T47D (cell line): ENCODE data around the gene POC1B.
A peak's percentile ranks its signal among the peaks of the same experiment; 100 is the strongest.
"Not testable (repeated sequence)": the region's sequence is repeated elsewhere in the genome, so short reads cannot be mapped to it uniquely, and the experiment has no call there.

Experiments
- DNase-seq, 2 experiments: peaks; one replicate each; pipeline versions ENCODE4 v3.0.0 to v3.0.0-alpha.2; 2011 to 2012; ENCODE audit warnings: low read depth in 1 of 2, low spot score in 1 of 2
- JUND ChIP-seq: IDR thresholded peaks from 2 replicates; pipeline ENCODE4 v1.6.1; 2012; ENCODE audit warnings: low read depth
- in situ Hi-C: cut with HindIII; loops from 2 replicates; pipeline ENCODE4 v1.10.0; 2016; ENCODE audit warnings: low sequenced_read_pairs, low pct_unique_long_range_greater_than_20kb

The POC1B gene

DNA sequence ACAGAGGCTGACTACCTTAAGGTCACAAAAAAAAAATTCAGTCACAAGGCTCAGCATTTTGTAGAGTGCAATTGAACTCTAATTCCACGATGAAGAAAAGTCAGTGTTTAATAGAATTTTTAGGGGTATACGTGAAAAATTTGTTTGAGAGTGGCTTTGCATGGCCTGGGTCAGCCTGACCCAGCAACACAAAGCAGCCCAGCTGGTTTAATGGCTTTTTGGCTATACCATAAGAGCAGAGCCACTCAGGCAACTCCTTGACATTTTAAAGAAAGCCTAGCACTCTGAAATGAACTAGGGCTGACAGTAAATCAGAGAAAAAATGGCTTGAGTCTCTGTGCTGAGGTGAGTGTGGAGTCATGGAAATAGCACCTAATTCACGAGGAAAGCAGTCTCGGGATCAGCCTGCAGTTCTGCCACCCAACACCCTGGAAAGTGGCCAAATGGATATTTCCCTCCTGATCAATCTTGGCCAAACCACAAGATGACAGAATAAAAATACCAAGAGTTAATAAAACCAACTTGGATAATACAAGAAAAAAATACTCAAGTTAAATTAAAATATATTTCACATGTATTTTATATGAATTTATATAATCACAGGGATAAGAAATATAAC lies 60.8 kb downstream of the POC1B start:
- peak; percentile 16 to 96 for DNase-seq
- in situ Hi-C loops, result loop anchor here (25.0 kb wide), 1 partner anchor 428 kb away; no protein-coding TSS in a partner anchor
- TF ChIP-seq JUND, result peak; percentile 65; the same call in 1 of the 2 replicates

- TF ChIP-seq JUND, result no peak
- peak; percentile 28 to 85 for DNase-seq
- in situ Hi-C loops, result loop anchor here (25.0 kb wide), 1 partner anchor 425 kb away; no protein-coding TSS in a partner anchor
Measured at GRCh38 chr12:89461649-89462612, 63.9 kb downstream of the POC1B start.

DNA sequence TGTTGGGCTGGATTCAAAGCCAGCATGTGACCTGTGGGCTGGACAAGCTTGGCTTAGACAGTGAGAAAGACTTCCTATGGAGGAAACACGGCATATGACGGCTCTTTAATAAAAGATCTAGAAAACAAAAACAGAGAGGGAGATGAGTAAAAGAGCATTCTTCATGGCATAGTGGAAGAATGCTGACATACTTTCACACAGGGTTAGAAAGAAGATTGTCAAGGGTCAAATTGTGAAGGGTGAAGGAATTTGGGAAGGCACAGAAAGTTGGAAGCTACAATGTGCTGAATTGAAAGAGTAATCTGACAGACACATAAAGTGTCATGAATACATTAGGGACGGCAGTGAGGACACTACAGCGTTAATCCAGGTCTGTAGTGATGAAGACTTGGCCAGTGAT lies 64.7 kb downstream of the POC1B start:
- no peak for DNase-seq
- in situ Hi-C loops, result loop anchor here (25.0 kb wide), 1 partner anchor 424 kb away; no protein-coding TSS in a partner anchor
- TF ChIP-seq JUND, result no peak

DNA sequence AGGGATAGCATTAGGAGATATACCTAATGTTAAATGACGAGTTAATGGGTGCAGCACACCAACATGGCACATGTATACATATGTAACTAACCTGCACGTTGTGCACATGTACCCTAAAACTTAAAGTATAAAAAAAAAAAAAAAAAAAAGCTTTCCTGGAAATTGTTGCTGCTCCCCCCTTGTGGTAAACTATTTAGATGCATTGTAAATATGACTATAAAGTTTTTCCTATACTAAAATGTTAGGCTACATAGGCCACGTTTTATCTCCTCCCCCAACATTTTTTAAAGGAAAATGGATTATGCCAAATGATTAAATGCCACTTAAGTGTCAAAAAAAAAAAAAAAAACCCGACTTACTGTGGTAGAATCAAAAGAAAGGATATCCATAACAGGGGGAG lies 66.6 kb downstream of the POC1B start:
- DNase-seq, result not testable (repeated sequence)
- in situ Hi-C loops, result loop anchor here (25.0 kb wide), 1 partner anchor 422 kb away; no protein-coding TSS in a partner anchor

DNA sequence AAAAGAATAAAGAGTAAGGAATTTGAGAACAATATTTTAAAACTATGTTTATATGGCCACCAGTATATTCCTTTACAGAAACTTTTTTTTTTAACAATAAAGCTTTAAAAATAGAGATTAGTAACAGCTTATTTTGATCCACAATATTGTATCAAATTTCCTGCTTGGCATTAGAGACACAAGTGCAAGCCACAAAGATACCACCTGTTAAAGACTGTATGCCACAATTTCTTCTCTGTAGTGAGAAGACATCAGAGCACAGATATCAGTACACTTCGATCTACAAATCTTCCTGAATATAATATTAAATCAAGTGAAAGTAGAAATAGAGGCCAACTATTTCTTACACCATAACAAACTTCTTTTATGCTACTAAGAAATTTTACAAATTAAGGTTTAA lies 69.3 kb downstream of the POC1B start:
- no peak for TF ChIP-seq JUND
- no peak for DNase-seq
- in situ Hi-C loops, result loop anchor here (25.0 kb wide), 1 partner anchor 419 kb away; no protein-coding TSS in a partner anchor

GRCh38 chr12:89454080-89454848 lies 71.6 kb downstream of the POC1B start:
- no peak for DNase-seq
- in situ Hi-C loops, result loop anchor here (25.0 kb wide), 1 partner anchor 417 kb away; no protein-coding TSS in a partner anchor

GRCh38 chr12:89453121-89453978 lies 72.5 kb downstream of the POC1B start:
- TF ChIP-seq JUND, result no peak
- in situ Hi-C loops, result loop anchor here (25.0 kb wide), 1 partner anchor 416 kb away; no protein-coding TSS in a partner anchor
- DNase-seq, result no peak

More at GRCh38 chr12:89454080-89454848, 71.6 kb downstream of the POC1B start:
- no peak for TF ChIP-seq JUND

- no peak for DNase-seq
- TF ChIP-seq JUND, result no peak
- in situ Hi-C loops, result loop anchor here (25.0 kb wide), 1 partner anchor 415 kb away; no protein-coding TSS in a partner anchor
Measured at GRCh38 chr12:89451841-89452251, 74.0 kb downstream of the POC1B start.

DNA sequence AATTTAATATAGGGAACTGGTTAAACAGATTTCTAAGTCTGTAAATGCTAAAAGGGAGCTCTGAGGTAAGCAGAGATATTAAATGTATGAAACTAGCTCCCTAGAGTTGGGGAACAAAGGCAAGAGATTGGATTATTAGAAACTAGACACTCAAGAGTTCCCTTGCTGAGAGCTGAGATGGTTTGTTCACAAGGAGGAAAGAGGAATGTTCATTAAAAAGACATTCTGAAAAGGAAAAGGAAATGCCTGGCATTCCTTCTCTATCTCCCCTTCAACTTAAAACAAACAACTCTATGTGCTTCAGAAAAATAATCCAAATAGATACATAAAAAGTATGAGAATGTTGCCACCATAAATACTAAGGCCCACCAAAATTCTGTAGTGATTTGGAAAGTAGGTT lies 74.9 kb downstream of the POC1B start:
- in situ Hi-C loops, result loop anchor here (25.0 kb wide), 1 partner anchor 414 kb away; no protein-coding TSS in a partner anchor
- DNase-seq, result no peak
- TF ChIP-seq JUND, result no peak

GRCh38 chr12:89448951-89449371 lies 76.9 kb downstream of the POC1B start:
- peak in 1 of 2 experiments; percentile 89 for DNase-seq

GRCh38 chr12:89448526-89448925 lies 77.3 kb downstream of the POC1B start:
- in situ Hi-C loops, result no loop called here
- no peak for TF ChIP-seq JUND
- DNase-seq, result no peak

More at GRCh38 chr12:89448951-89449371, 76.9 kb downstream of the POC1B start:
- peak; percentile 53; the same call in 1 of the 2 replicates for TF ChIP-seq JUND
- in situ Hi-C loops, result no loop called here
